Progenitor cell of endocrine pancreas (in vitro differentiated cells): ENCODE data around the gene ILDR1. TPM values are rescaled to one million over a fixed set of nuclear protein-coding genes. Genes with fewer than 3 reads are reported as not detected.

Experiments
- DNase-seq: peaks from one replicate; pipeline ENCODE4 v3.0.0; 2021; ENCODE audit warnings: low spot score; ENCODE audit not compliant: unreplicated experiment
- H3K27ac Mint-ChIP-seq: 2 replicates; pipeline ENCODE4 v1.8.0; 2021; ENCODE audit warnings: mild to moderate bottlenecking, moderate library complexity, mixed read lengths
- H3K27me3 Mint-ChIP-seq: 2 replicates; pipeline ENCODE4 v1.8.0; 2021; ENCODE audit warnings: mixed read lengths
- H3K36me3 Mint-ChIP-seq: 2 replicates; pipeline ENCODE4 v1.8.0; 2022; ENCODE audit warnings: mixed read lengths; ENCODE audit not compliant: insufficient read depth
- H3K4me1 Mint-ChIP-seq: 2 replicates; pipeline ENCODE4 v1.8.0; 2021; ENCODE audit warnings: low read depth, mixed read lengths
- H3K4me3 Mint-ChIP-seq: 2 replicates; pipeline ENCODE4 v1.8.0; 2021; ENCODE audit warnings: low read depth, mild to moderate bottlenecking, moderate library complexity, mixed read lengths
- H3K9me3 Mint-ChIP-seq: 2 replicates; pipeline ENCODE4 v1.8.0; 2021; ENCODE audit warnings: low read depth, mixed read lengths
- total RNA-seq: library from RNA; stranded (reverse); gene quantifications from 2 replicates; pipeline ENCODE4 v1.2.1, GENCODE V29; 2021
- TF ChIP-seq, protein P1 (sequence below): fragments of 200-600 bp; sonication (generic); IDR thresholded peaks from one replicate; pipeline ENCODE4 v1.5.0; 2021; ENCODE audit warnings: antibody characterized with exemption, mild to moderate bottlenecking; ENCODE audit not compliant: unreplicated experiment

ILDR1 gene
- total RNA-seq, 1 donor from 2014 or later = 5.0 TPM

DNA sequence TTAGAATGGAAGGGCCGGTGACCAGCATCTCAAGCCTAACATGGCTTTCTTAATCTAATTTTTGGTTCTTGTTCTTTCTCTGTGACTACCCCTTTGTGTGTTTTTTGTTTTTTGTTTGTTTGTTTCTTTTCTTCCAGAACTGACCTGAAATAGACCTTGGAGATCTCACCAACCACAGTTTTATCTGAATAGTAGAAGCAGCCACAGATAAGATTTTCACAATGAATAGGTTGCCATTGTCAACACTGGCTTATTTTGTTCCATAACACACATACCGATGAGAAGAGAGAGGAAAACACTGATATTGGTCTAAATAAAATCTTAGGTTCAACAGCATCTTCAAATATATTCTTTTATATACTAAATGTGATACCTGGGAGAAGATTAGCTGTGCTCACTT, 11.5 kb downstream of the ILDR1 start:
- TF ChIP-seq, protein P1, sequence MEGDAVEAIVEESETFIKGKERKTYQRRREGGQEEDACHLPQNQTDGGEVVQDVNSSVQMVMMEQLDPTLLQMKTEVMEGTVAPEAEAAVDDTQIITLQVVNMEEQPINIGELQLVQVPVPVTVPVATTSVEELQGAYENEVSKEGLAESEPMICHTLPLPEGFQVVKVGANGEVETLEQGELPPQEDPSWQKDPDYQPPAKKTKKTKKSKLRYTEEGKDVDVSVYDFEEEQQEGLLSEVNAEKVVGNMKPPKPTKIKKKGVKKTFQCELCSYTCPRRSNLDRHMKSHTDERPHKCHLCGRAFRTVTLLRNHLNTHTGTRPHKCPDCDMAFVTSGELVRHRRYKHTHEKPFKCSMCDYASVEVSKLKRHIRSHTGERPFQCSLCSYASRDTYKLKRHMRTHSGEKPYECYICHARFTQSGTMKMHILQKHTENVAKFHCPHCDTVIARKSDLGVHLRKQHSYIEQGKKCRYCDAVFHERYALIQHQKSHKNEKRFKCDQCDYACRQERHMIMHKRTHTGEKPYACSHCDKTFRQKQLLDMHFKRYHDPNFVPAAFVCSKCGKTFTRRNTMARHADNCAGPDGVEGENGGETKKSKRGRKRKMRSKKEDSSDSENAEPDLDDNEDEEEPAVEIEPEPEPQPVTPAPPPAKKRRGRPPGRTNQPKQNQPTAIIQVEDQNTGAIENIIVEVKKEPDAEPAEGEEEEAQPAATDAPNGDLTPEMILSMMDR = no peak
- no peak for DNase-seq
- Mint-ChIP-seq H3K4me3 (no peak overlapping the region), H3K27ac (no peak overlapping the region), H3K36me3 (peaks cover 3% of the 10 kb centered on the region), H3K27me3 (peaks cover 73% of the 10 kb centered on the region), H3K4me1 (peaks cover 20% of the 10 kb centered on the region), H3K9me3 (no peaks in the 10 kb centered on the region)

DNA sequence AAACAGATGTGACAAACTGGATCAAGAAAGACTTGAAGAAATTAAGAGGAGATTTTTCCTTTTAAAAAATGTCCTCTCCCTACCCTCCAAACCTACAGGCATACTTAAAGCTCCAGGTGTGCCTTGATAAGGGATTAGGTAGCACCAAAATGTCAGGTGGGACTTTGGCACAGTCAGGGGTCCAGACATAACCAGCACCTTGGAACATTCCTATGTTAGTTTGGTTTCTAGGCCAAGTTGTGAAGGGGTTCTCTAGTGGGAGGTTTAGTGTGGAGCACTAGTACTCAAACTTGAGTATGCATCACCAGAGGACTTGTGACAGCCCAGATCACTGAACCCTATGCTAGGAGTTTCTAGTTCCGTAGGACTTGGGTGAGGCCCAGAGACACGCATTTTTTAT, 13.9 kb downstream of the ILDR1 start:
- no peaks in the 10 kb centered on the region for H3K9me3 Mint-ChIP-seq
- H3K4me3 Mint-ChIP-seq = no peak overlapping the region
- H3K36me3 Mint-ChIP-seq = peaks cover 7% of the 10 kb centered on the region
- TF ChIP-seq, protein P1 = no peak
- no peak for DNase-seq
- H3K27me3 Mint-ChIP-seq = peaks cover 82% of the 10 kb centered on the region
- no peak overlapping the region for H3K27ac Mint-ChIP-seq
- H3K4me1 Mint-ChIP-seq = peaks cover 19% of the 10 kb centered on the region

DNA sequence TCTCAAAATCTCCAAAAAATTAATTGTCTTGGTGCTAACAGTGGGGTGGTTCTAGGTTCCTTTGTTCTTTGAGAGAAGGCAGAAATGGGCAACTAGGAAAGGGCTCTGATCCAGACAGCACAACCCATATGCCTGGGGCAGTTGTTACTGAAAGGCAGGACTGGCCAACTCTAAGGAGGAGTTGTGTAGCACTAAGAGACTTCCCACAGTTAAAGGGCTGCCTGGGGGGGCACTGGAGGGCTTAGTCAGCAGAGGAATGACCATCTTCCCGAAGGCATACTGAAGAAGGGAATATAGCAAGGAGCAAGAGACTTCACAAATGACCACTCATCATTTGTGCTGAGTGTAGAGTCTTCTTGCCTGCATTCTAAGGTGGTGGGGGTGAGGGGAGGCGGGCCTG, 15.8 kb downstream of the ILDR1 start:
- no peak overlapping the region for H3K4me3 Mint-ChIP-seq
- no peak for DNase-seq
- H3K36me3 Mint-ChIP-seq = peaks cover 5% of the 10 kb centered on the region
- peaks cover 71% of the 10 kb centered on the region for H3K27me3 Mint-ChIP-seq
- TF ChIP-seq, protein P1 = no peak
- peaks cover 9% of the 10 kb centered on the region for H3K4me1 Mint-ChIP-seq
- no peaks in the 10 kb centered on the region for H3K9me3 Mint-ChIP-seq
- H3K27ac Mint-ChIP-seq = no peak overlapping the region

DNA sequence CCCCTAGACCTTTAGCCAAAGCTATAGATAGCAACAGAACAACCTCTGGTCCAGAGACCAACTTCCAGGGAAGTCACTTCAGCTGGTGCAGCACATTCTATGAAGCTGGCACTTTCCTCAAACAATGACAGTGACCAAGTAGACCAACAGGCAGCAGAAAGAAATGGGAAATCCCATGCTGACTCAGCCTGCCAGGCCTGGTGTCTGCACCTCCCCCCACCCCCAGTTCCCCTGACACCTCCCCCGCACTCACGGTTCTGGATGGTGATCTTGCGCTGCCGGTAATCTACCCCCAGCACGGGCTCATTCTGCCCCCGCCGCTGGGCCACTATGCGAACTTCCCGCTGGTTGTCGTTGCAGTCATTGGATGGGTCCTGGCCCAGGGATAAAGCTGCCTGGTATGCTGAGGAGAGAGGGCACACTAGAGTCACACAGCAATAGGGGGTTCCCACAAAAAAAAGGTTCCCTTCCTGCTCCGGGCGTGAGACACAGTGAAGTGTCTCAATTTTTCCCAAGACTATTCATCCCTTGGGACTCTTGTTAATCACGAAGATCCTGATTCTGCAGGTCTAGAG, 17.0 kb downstream of the ILDR1 start:
- no peak overlapping the region for H3K4me3 Mint-ChIP-seq
- no peak for DNase-seq
- H3K27ac Mint-ChIP-seq = no peak overlapping the region
- TF ChIP-seq, protein P1 = no peak
- H3K9me3 Mint-ChIP-seq = no peaks in the 10 kb centered on the region
- peaks cover 66% of the 10 kb centered on the region for H3K27me3 Mint-ChIP-seq
- H3K4me1 Mint-ChIP-seq = peaks cover 6% of the 10 kb centered on the region
- peaks cover 9% of the 10 kb centered on the region for H3K36me3 Mint-ChIP-seq

DNA sequence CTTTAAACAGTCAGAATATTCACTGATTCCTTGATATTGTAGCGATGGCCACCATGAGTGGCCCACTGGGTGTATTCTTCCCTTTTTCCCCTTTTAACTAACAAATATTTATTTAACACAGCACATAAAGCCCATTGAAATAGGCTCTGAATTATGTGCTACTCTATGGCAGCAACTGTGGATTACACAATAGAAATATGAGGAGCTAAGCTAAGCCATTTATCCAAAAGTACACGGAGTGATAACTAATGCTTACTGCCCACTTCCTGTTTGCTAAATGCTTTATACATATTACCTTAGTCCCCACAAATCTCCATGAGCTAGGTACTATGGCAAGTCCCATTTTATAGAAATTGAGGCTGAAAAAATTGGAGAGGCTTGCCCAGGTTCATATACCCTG, 17.9 kb downstream of the ILDR1 start:
- H3K4me3 Mint-ChIP-seq = no peak overlapping the region
- no peaks in the 10 kb centered on the region for H3K9me3 Mint-ChIP-seq
- peaks cover 9% of the 10 kb centered on the region for H3K36me3 Mint-ChIP-seq
- no peak for DNase-seq
- H3K4me1 Mint-ChIP-seq = peaks cover 1% of the 10 kb centered on the region
- peaks cover 57% of the 10 kb centered on the region for H3K27me3 Mint-ChIP-seq
- TF ChIP-seq, protein P1 = no peak
- no peak overlapping the region for H3K27ac Mint-ChIP-seq
